Measurements from ENCODE around the gene WDR20. TPM values are rescaled to one million over a fixed set of nuclear protein-coding genes. Genes with fewer than 3 reads are reported as not detected.

Gene WDR20, protein sequence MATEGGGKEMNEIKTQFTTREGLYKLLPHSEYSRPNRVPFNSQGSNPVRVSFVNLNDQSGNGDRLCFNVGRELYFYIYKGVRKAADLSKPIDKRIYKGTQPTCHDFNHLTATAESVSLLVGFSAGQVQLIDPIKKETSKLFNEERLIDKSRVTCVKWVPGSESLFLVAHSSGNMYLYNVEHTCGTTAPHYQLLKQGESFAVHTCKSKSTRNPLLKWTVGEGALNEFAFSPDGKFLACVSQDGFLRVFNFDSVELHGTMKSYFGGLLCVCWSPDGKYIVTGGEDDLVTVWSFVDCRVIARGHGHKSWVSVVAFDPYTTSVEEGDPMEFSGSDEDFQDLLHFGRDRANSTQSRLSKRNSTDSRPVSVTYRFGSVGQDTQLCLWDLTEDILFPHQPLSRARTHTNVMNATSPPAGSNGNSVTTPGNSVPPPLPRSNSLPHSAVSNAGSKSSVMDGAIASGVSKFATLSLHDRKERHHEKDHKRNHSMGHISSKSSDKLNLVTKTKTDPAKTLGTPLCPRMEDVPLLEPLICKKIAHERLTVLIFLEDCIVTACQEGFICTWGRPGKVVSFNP
- 38.1 and 38.2 TPM in 2 replicates for total RNA-seq (2013; cell fraction: nucleolus; rRNA removed)
- total RNA-seq (2014; rRNA removed), result 14.6 and 17.5 TPM in 2 replicates
- total RNA-seq (2014; rRNA removed; fragmentation: Illumina TruSeq; extraction: Trizol), result 19.4 and 20.4 TPM in 2 replicates
- total RNA-seq (2021), result 22.7 and 25.7 TPM in 2 replicates
- polyA plus RNA-seq (2011; ENCODE audit: low read depth), result 10.3 TPM
- 17.0 and 18.1 TPM in 2 replicates for polyA plus RNA-seq (2011; rRNA removed)
- 12.8 and 14.7 TPM in 2 replicates for polyA plus RNA-seq (2011; cell fraction: cytosol; rRNA removed)
- polyA plus RNA-seq (2011; cell fraction: nucleus; rRNA removed), result 15.5 and 18.0 TPM in 2 replicates
- 10.9 and 14.6 TPM in 2 replicates for polyA plus RNA-seq (2012)
- polyA plus RNA-seq (2014; fragmentation: Illumina TruSeq; extraction: Trizol), result 18.7 and 19.1 TPM in 2 replicates
- 10 to 100 TPM in 1 of 2 experiments, 1 to 10 TPM in 1; 9.1 to 13.7 TPM for polyA plus RNA-seq (2014; fragmentation: Nextera tagmentation; extraction: Ambion mirVana)
- 16.6 and 17.8 TPM in 2 replicates for polyA plus RNA-seq (2014; rRNA removed)
- polyA plus RNA-seq (2016; fragmentation: Nextera tagmentation; extraction: Ambion mirVana), result 10 to 100 TPM; 24.0 to 25.9 TPM
- polyA minus RNA-seq (2011; rRNA and poly(A)+ RNA removed), result 28.9 and 31.2 TPM in 2 replicates
- polyA minus RNA-seq (2011; cell fraction: cytosol; rRNA and poly(A)+ RNA removed), result 9.2 and 11.7 TPM in 2 replicates
- 17.2 and 28.2 TPM in 2 replicates for polyA minus RNA-seq (2011; cell fraction: nucleus; rRNA and poly(A)+ RNA removed)
- percentile 82 among the genes with signal in this experiment for Bru-seq, nascent RNA
- percentile 84 among the genes with signal in this experiment for BruChase-seq, experiment 1, labeled RNA remaining after a 6-hour chase
- BruChase-seq, experiment 2, labeled RNA remaining after a 2-hour chase, result percentile 87 among the genes with signal in this experiment
- long read RNA-seq, experiment 1, transcript WDR20-204 (3 exons, 2,391 nt), result major isoform, 13 of 30 reads
- long read RNA-seq, experiment 1, partial matches to known transcripts, result 2 of 30 reads
- long read RNA-seq, experiment 1, other reads (novel, unspliced or antisense), result 11 of 30 reads
- long read RNA-seq, experiment 2, transcript WDR20-210 (2 exons, 2,117 nt), result minor isoform, 7 of 207 reads
- long read RNA-seq, experiment 2, transcript WDR20-206 (4 exons, 2,067 nt), result minor isoform, 13 of 207 reads
- long read RNA-seq, experiment 2, transcript WDR20-204 (3 exons, 2,391 nt), result major isoform, 97 of 207 reads
- long read RNA-seq, experiment 2, partial matches to known transcripts, result 4 of 207 reads
- long read RNA-seq, experiment 2, other reads (novel, unspliced or antisense), result 77 of 207 reads

- RAD21 ChIA-PET (ENCODE audit: unreplicated experiment), result interaction anchor here (1.1 to 1.9 kb wide), 3 partner anchors 14 to 175 kb away, joined by 3 to 8 read pairs (median 3); partner anchors contain the start of gene MOK
- peak within 1 kb of the TSS; percentile 100 for H3K4me3 ChIP-seq
- peak within 1 kb of the TSS; percentile 95 for H3K4me2 ChIP-seq (ENCODE audit: control insufficient read depth, insufficient read depth)
- DNase-seq (ENCODE audit: low read depth, low spot score), result peak; percentile 93
- H2AFZ ChIP-seq (ENCODE audit: control insufficient read depth, low read depth, low read length), result peak within 1 kb of the TSS; percentile 99
- POLR2A ChIA-PET, result interaction anchor here (1.4 to 1.7 kb wide), 2 partner anchors 14 to 52 kb away, joined by 4 to 6 read pairs; no protein-coding TSS in a partner anchor
- H3K27ac ChIP-seq (ENCODE audit: control insufficient read depth, insufficient read depth), result peak within 1 kb of the TSS; percentile 86
- peak; percentile 92 for FAIRE-seq
- in situ Hi-C loops (cut with MboI) (no loop called here), intact Hi-C loops (cut with micrococcal nuclease; ENCODE audit: unreplicated experiment) (loop anchor here (1.0 to 2.0 kb wide), 2 partner anchors 15 to 52 kb away; partner anchors contain the start of gene HSP90AA1)
- SMC1A ChIA-PET (ENCODE audit: uncharacterized antibody, unreplicated experiment), result interaction anchor here (0.9 to 1.0 kb wide), 2 partner anchors 165 to 180 kb away, joined by 4 read pairs; partner anchors contain the start of gene MOK
- peaks cover 39% of the 10 kb centered on the region for H3K79me2 ChIP-seq (ENCODE audit: control insufficient read depth, insufficient read depth, low read length)
- BruUV-seq (replicated peaks), result no TSS peak
- peaks cover 6% of the 10 kb centered on the region; the same call in 1 of the 2 replicates for H3K4me1 ChIP-seq (ENCODE audit: control insufficient read depth, insufficient read depth, low read length)
- 2% methylated on average over 52 of the region's 64 CpGs for WGBS (ENCODE audit: insufficient coverage, insufficient replicate concordance, low lambda C conversion rate, missing lambda C conversion rate)
- ATAC-seq, result peak; percentile 95
- peaks cover 0 to 3% of the 10 kb centered on the region in 2 experiments; a peak in 1 of 4 replicates for H3K36me3 ChIP-seq (ENCODE audit: control insufficient read depth in 2 of 2, insufficient read depth in 2 of 2, low read length in 1 of 2)
- CTCF ChIA-PET, result interaction anchor here (0.9 to 1.4 kb wide), 6 partner anchors 9 to 148 kb away, joined by 3 to 5 read pairs (median 3); no protein-coding TSS in a partner anchor
- H3K9me3 ChIP-seq (replicated peaks; ENCODE audit: control insufficient read depth, insufficient read depth, low read length), result no peaks in the 10 kb centered on the region
- peak within 1 kb of the TSS; percentile 92 for H3K9ac ChIP-seq (ENCODE audit: control insufficient read depth, insufficient read depth, low read length)
- H3K27me3 ChIP-seq (replicated peaks in 1 of 2; ENCODE audit: control insufficient read depth in 2 of 2, insufficient read depth in 2 of 2, low read length in 1 of 2), result no peaks in the 10 kb centered on the region
- H4K20me1 ChIP-seq (ENCODE audit: control insufficient read depth, insufficient read depth), result no peaks in the 10 kb centered on the region; the same call in 1 of the 2 replicates
- TF ChIP-seq RUNX3 (IDR thresholded peaks at IDR 0.05; ENCODE audit: low read length), result no peak
- TF ChIP-seq IKZF1 (conservative IDR thresholded peaks at IDR 0.05), result peak; percentile 76; the same call in 1 of the 2 replicates
- TF ChIP-seq EED (IDR thresholded peaks at IDR 0.05; ENCODE audit: low read depth), result no peak; the same call in 1 of the 2 replicates
- no peak for TF ChIP-seq CEBPZ (IDR thresholded peaks at IDR 0.05; ENCODE audit: low read depth, low read length)
- no peak for TF ChIP-seq PML (IDR thresholded peaks at IDR 0.05; ENCODE audit: low read length)
- TF ChIP-seq KDM1A (IDR thresholded peaks at IDR 0.05; ENCODE audit: borderline replicate concordance), result no peak
- TF ChIP-seq LARP7 (IDR thresholded peaks at IDR 0.05), result peak; percentile 89
- no peak for TF ChIP-seq ASH2L (IDR thresholded peaks at IDR 0.05; ENCODE audit: borderline replicate concordance, low read depth)
- no peak for TF ChIP-seq MTA3 (IDR thresholded peaks at IDR 0.05; ENCODE audit: borderline replicate concordance, low read length)
- no peak for TF ChIP-seq ETV6 (conservative IDR thresholded peaks at IDR 0.05 in 1 of 2, IDR thresholded peaks at IDR 0.05 in 1 of 2; ENCODE audit: borderline replicate concordance in 1 of 2, low read depth in 1 of 2)
These were observed at the start of gene WDR20 for GRCh38 chr14:102139286-102140026. WDR20 (plus strand) TSS chr14:102139897; CDS start chr14:102139924, 27 bp downstream.

Measured in GM12878 (cell line).